NCI-H2029 (cell line): Measurements from ENCODE around the gene BBLN.
"Not testable (repeated sequence)": the region's sequence is repeated elsewhere in the genome, so short reads cannot be mapped to it uniquely, and the experiment has no call there.

ENCODE experiments used
- DNase-seq: peaks from one replicate; lab custom pipeline; 2025; lab: John Stamatoyannopoulos, UW

The BBLN gene, protein sequence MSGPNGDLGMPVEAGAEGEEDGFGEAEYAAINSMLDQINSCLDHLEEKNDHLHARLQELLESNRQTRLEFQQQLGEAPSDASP

DNA sequence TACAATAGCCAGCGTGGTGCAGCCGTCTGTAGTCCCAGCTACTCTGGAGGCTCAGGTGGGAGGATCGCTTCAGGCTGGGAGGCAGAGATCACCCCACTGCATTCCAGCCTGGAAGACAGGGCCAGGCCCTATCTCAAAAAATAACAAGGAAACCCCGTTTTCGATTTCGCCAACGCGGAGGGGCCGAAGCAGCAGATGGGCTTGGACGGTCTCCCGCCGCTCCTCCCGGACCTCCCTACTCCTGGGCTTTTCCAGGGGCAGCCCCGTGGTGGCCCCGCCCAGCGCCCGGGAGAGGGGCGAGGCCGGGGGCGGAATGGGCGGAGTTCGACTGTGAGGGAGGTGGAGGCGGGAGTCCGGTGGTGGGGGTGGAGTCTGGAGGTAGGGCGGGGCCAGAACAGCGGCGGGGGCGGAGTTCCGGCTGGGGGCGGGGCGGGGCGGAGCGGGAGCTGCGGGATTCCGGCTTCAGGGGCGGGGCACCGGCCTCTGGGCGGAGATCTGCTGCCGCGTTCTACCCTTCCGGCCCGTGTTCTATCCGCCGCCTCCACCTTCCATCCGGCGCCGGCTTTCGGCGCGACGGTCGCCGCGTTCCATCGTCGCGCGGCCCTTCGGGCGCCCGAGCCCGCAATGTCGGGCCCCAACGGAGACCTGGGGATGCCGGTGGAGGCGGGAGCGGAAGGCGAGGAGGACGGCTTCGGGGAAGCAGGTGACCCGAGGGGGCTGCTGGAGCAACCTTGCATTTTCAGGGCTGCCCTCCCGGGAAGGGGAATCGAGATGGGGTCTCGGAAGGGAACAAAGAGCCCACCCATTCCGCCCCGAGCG, at the start of gene BBLN:
BBLN (plus strand) TSS at position 482 of the 819 bp plus-strand sequence; CDS start at position 625, 143 bp downstream.
- DNase-seq: peak; percentile 88

DNA sequence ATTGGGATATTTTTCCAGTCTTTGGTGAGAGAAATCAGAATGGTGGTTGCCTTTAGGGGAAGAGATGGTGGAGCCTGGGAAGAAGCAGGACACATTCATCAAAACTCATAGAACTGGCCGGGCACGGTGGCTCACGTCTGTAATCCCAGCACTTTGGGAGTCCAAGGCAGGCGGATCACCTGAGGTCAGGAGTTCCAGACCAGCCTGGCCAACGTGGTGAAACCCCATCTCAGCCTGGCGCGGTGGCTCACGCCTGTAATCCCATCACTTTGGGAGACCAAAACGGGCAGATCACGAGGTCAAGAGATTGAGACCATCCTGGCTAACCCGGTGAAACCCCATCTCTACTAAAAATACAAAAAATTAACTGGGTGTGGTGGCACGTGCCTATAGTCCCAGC, 48.3 kb upstream of the BBLN start:
- not testable (repeated sequence) for DNase-seq

DNA sequence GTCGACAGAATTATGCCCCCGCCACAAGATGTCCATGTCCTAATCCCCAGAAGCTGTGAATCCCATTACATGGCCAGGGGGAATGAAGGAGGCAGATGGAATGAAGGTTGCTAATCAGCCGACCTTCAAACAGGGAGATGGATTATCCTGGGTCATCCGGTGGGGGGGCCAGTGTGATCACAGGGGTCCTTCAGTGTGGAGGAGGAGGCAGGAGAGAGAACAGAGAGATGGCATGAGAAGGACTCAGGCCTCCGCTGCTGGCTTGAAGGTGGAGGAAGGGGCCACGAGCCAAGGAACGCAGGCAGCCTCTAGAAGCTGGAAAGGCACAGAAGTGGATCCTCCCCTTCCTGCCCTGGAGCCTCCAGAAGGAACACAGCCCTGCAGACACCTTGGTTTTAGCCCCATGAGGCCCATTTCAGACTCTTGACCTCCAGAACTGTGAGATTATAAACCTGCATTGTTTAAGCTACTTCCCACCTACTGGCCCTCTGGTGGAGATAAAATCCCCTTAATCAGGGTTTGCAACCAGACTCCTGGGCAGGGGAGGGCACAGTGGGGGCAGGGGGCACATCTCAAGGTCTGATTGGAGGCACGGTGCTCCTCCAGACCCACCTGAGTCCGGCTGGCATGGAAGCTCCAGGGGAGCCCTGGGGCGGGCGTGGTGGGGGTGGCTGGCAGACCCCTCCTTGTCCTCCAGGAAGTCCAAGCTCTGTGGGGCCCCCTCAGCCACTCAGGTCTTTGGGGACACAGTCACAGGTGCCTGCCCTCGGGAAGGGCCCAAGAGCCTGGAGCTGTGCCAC, 46.3 kb upstream of the BBLN start:
- DNase-seq: no peak

DNA sequence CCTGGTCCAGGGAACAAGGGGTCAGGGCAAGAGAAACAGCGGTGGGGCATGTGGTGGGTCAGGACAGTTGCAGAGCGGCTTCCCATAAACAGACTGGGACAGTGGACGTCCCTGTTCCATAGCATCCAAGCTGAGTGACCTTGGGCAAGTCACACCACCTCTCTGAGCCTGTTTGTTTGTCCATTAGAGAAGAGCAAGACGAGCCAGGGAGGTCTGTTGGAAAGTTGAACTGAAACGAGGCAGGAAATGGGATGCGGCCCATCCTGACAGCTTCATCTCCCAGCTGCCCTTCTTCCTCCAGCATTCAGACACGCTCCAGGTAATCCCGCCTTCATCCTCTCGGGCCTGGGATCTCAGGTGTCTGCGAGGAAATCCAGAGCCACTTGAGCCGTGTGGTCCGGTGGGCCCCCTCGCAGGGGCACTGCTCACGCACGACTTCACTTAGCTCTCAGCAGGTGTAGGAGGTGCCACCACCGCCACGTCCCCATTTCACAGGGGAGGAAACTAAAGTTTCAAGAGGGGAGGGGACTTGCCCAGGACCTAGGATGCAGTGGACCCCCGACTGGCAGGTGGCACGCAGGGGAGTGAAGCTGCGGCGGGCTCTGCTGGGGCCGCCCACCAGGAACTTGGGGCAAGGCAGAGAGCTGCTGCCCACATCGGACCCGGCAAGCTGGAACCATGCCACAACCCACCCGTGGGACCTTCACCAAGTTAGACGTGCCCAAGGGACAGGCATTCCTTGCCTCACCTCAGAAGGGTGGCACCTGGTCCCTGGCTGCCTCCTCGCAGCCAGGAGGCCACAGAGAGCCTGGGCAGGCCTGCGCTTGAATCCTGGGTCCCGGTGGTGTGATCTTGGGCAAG, 45.5 kb upstream of the BBLN start:
- no peak for DNase-seq

DNA sequence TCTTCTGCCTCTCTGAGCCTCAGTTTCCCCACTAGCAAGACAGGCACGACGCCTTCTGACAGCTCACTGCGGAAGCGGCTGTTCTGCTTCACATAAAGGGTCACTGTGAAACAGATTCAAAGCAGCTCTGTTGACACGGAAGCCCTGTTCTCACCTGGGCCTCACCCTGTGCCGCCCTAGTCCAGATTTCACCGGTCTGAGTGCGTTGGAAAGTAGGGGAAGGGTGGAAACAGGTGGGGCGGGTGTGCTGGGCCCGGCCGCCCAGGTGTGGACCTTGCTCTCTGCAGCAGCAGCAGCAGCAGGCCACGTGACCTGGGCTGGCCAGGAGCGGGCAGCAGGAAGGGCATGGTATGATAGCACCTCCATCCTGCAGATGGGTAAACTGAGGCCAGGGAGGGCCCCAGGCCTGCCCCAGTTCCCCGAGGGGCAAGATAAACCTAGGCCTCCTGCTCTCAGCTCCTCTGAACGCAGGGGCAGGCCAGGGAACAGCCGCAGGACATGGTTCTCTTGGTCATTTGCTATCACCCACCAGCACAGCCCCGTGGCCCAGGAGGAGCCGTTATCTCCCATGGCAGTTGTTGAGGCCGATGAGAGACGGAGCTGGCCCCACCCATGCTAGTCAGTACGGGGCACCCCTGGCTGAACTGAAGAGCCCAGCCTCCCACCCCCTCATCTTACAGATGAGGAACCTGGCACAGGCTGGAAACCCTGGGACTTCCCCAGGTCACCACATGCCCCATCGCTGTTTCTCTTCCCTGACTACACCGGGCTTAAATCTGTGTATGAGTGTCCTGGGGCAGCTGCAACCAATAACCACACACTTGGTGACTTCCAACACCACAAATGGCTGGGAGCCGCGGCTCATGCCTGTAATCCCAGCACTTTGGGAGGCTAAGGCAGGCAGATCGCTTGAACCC, 44.6 kb upstream of the BBLN start:
- DNase-seq: peak; percentile 85

DNA sequence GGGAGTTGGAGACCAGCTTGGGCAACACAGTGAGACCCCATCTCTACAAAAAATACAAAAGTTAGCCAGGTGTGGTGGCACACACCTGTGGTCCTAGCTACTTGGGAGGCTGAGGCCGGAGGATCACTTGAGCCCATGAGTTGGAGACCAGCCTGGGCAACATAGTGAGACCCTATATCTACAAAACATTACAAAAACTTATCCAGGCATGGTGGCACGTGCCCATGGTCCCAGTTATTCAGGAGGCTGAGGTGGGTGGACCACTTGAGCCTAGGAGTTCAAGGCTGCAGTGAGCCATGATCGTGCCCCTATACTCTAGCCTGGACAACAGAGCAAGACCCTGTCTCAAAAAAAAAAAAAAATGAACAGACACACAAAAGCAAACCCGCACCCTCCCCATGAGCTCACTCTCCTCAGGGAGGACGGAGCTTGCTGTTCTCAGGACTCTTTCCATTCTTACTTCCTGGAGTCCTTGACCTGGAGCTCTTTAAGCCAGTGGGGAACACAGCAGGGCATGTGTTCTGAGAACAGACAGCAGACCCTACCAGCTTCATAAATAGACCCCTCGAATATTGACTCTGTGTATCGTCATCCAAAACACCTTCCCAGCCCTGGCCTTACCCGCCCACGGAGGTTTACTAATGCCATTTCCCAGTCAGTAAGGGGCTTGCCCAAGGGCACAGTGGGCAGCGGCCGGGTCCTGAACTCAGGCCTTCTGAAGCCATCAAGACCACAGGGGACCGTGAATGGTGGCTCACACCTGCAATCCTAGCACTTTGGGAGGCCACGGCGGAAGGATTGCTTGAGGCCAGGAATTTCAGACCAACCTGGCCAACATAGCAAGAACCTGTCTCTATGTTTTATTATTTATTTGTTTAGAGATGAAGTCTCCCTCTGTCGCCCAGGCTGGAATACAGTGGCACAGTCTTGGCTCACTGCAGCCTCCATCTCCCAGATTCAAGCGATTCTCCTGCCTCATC, 43.7 kb upstream of the BBLN start:
- DNase-seq: no peak

DNA sequence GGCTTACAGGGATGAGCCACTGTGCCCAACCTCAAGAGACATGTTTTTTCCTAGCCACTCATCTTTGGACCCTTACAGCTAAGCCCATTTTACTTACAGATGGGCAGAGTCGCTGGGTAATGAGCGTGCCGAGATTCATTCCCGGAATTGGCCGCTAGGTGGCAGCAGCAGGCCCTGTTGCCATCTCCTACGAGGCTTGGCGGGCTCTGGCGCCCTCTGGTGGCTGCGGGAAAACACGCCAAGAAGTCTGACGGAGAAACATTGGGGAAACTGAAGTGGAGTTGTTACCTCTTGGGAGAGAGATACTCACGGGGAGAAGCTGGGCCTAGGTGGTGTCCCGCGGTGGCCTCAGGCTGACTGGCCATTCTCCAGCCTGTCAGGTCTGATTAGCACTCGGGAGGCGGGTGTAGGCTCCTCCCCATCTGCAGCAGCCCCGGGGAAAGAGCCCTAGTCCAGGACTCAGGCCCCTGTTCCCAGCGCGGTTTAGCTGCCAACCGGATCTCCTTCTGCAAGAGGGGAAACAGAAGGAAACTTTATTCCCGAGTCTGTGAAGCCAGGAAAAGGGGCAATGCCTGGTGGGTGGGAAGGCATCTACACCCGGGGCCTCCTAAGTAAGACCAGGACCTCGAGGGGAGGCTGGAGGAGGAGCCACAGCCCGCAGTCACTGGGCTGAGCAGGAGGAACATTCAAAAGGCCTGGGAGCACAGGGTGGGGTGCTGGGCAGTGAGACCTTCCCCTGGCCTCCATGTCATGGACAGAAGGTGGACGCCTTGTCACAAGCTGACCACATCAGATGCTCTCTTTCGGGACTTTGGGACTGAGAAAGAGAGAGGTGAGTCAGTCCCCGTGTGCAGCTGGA, 42.2 kb upstream of the BBLN start:
- DNase-seq: peak; percentile 79

DNA sequence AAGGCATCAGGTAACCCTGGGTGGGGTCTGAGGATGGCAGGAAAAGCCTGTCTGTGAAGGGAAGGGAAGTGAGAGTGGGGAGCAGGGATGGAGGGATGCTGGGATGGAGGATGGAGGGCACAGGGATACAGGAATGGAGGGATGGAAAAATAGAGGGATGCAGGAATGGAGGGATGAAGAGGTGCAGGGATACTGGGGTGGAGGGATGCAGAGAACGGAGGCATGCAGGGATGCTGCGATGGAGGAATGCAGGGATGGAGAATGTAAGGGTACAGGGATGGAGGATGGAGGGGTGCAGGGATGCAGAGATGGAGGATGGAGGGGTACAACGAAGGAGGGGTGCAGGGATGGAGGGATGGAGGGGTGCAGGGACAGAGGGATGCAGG, 41.6 kb upstream of the BBLN start:
- DNase-seq: no peak

DNA sequence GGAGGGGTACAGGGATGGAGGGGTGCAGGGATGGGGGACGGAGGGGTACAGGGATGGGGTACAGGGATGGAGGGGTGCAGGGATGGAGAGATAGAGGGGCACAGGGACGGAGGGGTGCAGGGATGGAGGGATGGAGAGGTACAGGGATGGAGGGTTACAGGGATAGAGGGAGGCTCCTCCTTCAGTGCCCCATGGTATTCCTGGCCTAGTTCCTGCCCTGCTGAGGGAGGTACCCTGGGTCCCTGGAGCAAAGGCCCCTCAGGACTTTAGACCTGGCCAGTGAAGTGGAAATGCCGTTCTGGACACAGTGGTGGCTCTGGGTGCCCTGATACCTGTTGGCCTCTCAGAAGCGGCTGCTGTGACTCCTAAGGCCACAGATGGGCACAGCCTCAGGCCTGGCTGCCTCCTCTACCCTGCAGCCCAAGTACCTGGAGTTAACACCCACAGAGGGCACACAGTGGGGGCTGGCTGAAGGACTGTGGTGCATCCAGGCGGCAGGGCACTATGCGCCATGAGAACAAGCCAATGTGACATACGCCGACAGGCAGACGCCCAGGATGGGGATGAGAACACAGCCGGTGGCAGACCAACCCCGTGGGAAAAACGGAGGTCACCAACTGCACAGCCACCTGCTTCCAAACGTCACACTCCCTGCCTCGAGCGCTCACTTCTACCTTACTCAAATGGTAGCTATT, 40.9 kb upstream of the BBLN start:
- DNase-seq: no peak

DNA sequence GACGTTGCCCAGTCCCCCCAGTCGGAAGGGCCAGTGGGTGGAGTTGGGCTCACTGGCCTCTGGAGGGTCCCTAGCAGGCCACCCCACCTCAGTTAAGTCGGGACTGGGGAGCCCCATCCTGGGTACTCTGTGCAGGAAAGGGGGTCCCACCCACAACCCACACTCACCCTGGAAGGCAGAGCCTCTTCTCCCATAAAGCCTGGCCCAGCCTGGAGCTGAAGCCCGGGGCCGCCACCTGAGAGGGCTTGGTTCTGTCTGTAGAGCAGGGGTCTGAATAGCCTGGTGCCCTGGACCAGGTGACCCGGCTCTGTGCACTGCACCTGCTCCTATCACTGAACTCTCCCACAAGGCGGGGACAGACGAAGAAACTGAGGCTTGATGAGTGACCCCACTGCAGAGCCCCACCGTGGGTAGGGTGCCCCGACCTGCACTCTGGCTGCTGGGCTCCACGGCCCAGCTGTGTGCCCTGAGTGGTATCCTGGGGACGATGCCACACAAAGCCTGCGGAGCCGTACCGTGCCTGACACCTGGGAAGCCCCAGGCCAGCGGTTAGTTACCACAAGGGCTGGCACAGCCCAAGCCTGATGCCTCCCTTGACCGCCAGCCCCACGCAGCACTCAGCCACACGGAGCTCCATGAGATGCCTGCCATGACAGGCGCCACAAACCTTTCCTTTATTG, 39.9 kb upstream of the BBLN start:
- DNase-seq: no peak

DNA sequence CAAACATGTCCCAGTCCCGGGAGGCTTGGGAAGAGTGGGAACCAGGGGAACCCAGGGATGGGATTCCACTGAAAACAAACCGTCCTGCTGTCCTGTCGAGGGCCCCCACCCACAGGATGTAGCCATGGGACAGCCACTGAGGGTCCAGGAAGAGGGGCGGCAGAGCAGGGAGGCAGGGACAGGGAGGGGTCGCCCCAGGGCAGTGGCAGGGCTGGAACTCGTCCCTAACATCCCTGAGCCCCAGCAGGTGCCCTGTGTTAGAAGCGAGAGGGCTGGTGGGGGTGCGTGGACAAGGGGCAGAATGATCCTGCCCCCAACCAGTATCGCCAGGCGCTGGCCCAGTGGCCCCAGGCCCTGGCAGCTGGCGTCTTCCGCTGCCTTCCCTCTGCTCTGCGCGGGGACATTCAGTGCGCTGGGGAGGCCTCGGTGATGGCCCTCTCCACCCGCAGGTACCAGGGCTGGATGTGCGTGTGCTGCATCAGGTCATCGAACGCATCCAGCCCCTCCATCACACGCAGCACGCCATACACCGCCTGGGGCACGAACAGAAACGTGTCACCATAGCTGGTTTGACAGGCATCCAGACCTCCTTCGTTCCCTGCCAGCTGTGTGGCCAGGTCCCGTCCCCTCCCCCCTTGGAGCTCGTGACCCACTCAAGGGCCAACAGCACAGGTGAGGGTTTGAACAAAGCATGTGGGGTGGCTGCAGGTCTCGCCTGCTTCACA, 39.2 kb upstream of the BBLN start:
- no peak for DNase-seq

DNA sequence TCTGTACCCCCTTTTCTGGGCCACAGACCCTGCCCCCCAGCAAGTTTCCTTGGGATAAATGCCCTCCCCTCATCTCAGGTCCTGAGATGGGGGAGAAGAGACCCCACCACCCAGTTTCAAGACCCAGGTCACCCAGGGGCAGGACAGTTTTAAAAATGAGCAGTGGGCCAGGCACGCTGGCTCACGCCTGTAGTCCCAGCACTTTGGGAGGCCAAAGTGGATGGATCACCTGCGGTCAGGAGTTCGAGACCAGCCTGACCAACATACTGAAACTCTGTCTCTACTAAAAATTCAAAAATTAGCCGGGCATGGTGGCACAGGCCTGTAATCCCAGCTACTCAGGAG, 38.6 kb upstream of the BBLN start:
- DNase-seq: no peak

DNA sequence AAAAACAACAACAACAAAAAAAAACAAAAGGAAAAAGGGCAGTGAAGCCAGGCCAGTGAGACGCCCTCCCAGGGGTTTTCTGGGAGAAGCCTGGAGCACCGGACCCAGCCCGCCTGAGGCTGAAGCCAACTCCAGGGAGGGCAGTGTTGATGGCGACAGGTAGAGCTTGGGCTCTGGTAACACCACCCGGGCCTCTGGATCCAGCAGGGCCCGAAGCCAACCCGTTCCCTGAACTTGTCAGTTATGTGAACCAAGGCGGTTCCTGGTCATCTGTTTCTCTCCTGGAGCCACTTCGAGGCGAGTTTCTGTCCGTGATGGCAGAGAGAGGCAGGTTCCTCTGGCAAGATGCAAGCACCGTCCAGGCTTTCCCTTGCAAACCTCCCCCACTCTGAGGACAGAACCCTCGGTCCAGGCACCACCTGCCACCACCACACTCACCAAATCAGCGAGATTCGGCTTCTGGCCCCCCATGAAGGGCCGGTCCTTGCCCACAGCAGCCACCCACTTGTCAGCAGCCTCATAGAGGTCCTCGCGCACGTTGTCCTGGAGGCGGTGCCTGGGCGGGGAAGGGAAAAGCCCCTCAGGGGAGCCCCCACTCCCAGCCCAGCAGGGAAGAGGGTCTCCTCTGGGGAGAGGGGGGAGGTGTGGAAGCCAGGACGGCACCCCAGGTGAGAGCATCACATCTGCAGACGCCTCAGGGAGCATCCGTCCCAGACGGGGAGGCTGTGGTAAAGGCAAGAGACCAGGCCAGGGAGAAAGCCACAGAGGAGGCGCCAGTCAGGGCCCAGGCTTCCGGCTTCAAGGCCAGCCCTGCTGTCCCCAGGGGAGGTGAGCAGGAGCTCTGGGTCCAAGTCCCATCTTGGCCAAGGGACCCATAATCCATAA, 37.9 kb upstream of the BBLN start:
- DNase-seq: no peak

DNA sequence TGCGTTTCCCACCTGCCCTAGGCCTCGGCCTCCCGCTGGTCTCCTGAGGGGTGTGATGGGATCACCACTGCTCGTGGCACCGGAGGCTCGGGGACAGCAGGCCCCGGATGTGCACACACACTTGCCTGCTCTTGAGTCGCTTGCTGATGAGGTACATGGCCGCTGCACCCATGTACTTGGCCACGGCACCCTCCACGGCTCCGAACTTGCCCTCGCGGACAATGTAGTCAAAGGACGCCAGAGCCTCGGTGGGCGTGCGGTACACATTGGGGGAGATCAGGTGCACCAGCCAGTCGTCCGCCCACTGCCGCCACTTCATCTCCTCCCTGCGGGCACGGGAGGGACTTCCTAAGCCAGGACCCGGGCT, 37.3 kb upstream of the BBLN start:
- DNase-seq: no peak

DNA sequence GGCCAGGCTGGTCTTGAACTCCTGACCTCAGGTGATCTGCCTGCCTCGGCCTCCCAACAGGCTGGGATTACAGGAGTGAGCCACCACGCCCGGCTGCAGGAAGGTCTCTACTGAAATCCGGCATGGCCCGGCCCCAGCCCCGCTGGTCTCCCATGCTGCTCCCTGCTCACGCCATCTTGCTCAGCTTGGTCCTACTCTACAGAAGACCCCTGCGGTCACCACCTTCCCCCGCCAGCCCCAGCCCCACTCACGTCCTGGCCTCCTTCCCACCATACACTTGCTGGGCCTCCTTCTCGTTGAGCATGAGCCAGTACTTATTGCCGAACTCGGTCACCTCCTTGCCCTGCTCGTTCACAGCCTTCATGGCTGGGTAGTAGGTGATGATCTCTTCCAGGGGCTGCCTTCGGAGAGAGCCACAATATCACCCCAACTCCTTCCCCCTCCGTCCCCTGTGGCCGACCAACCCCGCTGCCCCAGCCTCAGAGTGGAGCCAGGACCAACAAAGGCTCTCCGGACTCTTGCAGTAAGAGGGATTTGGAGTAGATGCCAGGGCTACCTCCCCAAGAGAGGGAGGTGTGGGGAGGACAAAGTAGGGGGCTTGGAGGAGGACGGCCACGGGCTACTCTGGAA, 36.5 kb upstream of the BBLN start:
- no peak for DNase-seq

DNA sequence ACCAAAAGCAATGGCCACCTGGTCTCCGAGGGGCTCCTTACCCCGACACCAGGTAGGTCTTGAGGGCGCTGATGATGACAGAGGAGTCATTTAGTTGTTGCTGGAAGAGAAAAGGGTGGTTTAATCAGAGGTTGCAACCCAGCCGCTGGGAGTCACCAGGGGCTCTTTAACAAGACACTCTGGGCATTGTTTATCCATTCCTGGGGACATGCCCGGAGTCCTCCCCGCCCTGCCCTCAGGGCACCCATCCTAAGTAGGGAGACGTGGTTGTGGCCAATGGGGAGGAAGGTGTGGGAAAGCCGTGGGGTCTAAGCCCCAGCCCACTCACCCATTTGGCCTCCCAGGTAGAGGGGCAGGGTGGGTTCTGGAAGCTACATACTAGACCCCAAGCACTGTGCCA, 35.6 kb upstream of the BBLN start:
- DNase-seq: no peak
